H1 (cell line): ENCODE measurements around the gene RHBG. TPM values are rescaled to one million over a fixed set of nuclear protein-coding genes. Genes with fewer than 3 reads are reported as not detected.
A peak's percentile ranks its signal among the peaks of the same experiment; 100 is the strongest.

Experiments
- BRCA1 ChIP-seq: IDR thresholded peaks from 2 replicates; pipeline ENCODE4 v1.6.1; 2012; ENCODE audit warnings: low read depth, low read length, improper control_type of control experiment
- CEBPB ChIP-seq: IDR thresholded peaks from 2 replicates; pipeline ENCODE4 v1.6.1; 2012; ENCODE audit warnings: low read depth, low read length
- CHD1 ChIP-seq: IDR thresholded peaks from 2 replicates; pipeline ENCODE4 v1.6.1; 2012; ENCODE audit warnings: low read depth, low read length, improper control_type of control experiment
- EP300 ChIP-seq, 2 experiments: IDR thresholded peaks; 1 replicate in 1 of 2; 2 replicates in 1 of 2; pipeline ENCODE4 v1.6.1; 2011 to 2012; ENCODE audit warnings: low read depth in 2 of 2, low read length in 2 of 2, mild to moderate bottlenecking in 2 of 2, borderline replicate concordance in 1 of 2, inconsistent platforms in 1 of 2, moderate library complexity in 1 of 2
- FOSL1 ChIP-seq: IDR thresholded peaks from 2 replicates; pipeline ENCODE4 v1.6.1; 2011; ENCODE audit warnings: mild to moderate bottlenecking, low read depth, low read length, moderate library complexity; ENCODE audit not compliant: insufficient read depth
- GABPA ChIP-seq: IDR thresholded peaks from 2 replicates; pipeline ENCODE4 v1.6.1; 2011; ENCODE audit warnings: mild to moderate bottlenecking, low read length, moderate library complexity, borderline replicate concordance; ENCODE audit not compliant: insufficient read depth
- JUN ChIP-seq: IDR thresholded peaks from 2 replicates; pipeline ENCODE4 v1.6.1; 2011; ENCODE audit warnings: low read depth, mild to moderate bottlenecking, improper control_type of control experiment, low read length
- KDM5A ChIP-seq: fragments of 200-600 bp; IDR thresholded peaks from 2 replicates; pipeline ENCODE4 v1.7.1; 2012; ENCODE audit warnings: mild to moderate bottlenecking, low read length, inconsistent platforms, mixed read lengths
- NANOG ChIP-seq: IDR thresholded peaks from 2 replicates; pipeline ENCODE4 v1.6.1; 2011; ENCODE audit warnings: low read length, low read depth, mild to moderate bottlenecking, inconsistent platforms; ENCODE audit not compliant: insufficient read depth, poor library complexity, severe bottlenecking
- PHF8 ChIP-seq: fragments of 200-600 bp; sonication (generic); conservative IDR thresholded peaks from 2 replicates; pipeline ENCODE4 v1.7.1; 2012; ENCODE audit warnings: low read depth, mild to moderate bottlenecking, inconsistent platforms, low read length, moderate library complexity
- POU5F1 ChIP-seq: IDR thresholded peaks from 2 replicates; pipeline ENCODE4 v1.6.1; 2011; ENCODE audit warnings: low read depth, mild to moderate bottlenecking, low read length, moderate library complexity
- RBBP5 ChIP-seq: IDR thresholded peaks from 2 replicates; pipeline ENCODE4 v1.7.1; 2012; ENCODE audit warnings: low read depth, mild to moderate bottlenecking, inconsistent platforms, low read length, moderate library complexity, borderline replicate concordance
- RFX5 ChIP-seq: IDR thresholded peaks from 2 replicates; pipeline ENCODE4 v1.6.1; 2011; ENCODE audit warnings: low read depth, low read length, improper control_type of control experiment, borderline replicate concordance
- SIN3A ChIP-seq, 2 experiments: IDR thresholded peaks in 1 of 2; conservative IDR thresholded peaks in 1 of 2; 2 replicates each; pipeline ENCODE4 v1.6.1; 2011 to 2012; ENCODE audit warnings: low read length in 2 of 2, improper control_type of control experiment in 1 of 2, low read depth in 1 of 2, mild to moderate bottlenecking in 1 of 2
- SIX5 ChIP-seq: IDR thresholded peaks from 2 replicates; pipeline ENCODE4 v1.6.1; 2011; ENCODE audit warnings: mild to moderate bottlenecking, low read depth, low read length
- SP1 ChIP-seq: IDR thresholded peaks from 2 replicates; pipeline ENCODE4 v1.6.1; 2011; ENCODE audit warnings: low read depth, low read length
- SP4 ChIP-seq: IDR thresholded peaks from 2 replicates; pipeline ENCODE4 v1.6.1; 2012; ENCODE audit warnings: low read length, inconsistent platforms
- SUZ12 ChIP-seq: fragments of 200-600 bp; sonication (generic); IDR thresholded peaks from 2 replicates; pipeline ENCODE4 v1.6.1; 2012; ENCODE audit warnings: mild to moderate bottlenecking, inconsistent platforms, low read length, moderate library complexity, mixed read lengths
- TEAD4 ChIP-seq: IDR thresholded peaks from 2 replicates; pipeline ENCODE4 v1.6.1; 2012; ENCODE audit warnings: low read depth, low read length, inconsistent platforms, mixed read lengths
- YY1 ChIP-seq: IDR thresholded peaks from 2 replicates; pipeline ENCODE4 v1.6.1; 2011; ENCODE audit warnings: low read depth, mild to moderate bottlenecking, low read length
- polyA plus RNA-seq, 7 experiments: library from polyadenylated mRNA; depleted of rRNA in 3 of 7; stranded (reverse) in 5 of 7; unstranded in 2 of 7; fragments of >200 nt in 5 of 7; fragments of 200-250 nt in 2 of 7; gene quantifications; 1 replicate in 5 of 7; 2 replicates in 1 of 7; 4 replicates in 1 of 7; pipeline versions ENCODE4 v1.2.1 to v1.2.3, GENCODE V29; 2011 to 2013; ENCODE audit warnings: missing spikeins in 2 of 7, mixed read lengths in 2 of 7
- total RNA-seq: library from RNA; stranded (reverse); fragmentation: NEBNext Ultra II Directional; extraction: Animal tissue kit (Norgen Biotek cat#: 25700); gene quantifications from 2 replicates; pipeline ENCODE4 v1.2.1, GENCODE V29; 2021
- TF ChIP-seq, protein P1 (sequence below), 3 experiments: IDR thresholded peaks; 1 replicate in 2 of 3; 2 replicates in 1 of 3; pipeline versions ENCODE4 v1.5.1 to v1.6.1; 2011; ENCODE audit warnings: low read length in 3 of 3, mild to moderate bottlenecking in 3 of 3, inconsistent platforms in 2 of 3, low read depth in 1 of 3, moderate library complexity in 1 of 3; ENCODE audit not compliant: insufficient read depth in 1 of 3; ENCODE audit errors: control extremely low read depth in 1 of 3

RHBG gene
- total and polyA plus RNA-seq, 2 of the 8 experiments (the other 6 are each of a cell fraction or from before 2014, with no cell fraction given): 2.6 to 2.7 TPM

DNA sequence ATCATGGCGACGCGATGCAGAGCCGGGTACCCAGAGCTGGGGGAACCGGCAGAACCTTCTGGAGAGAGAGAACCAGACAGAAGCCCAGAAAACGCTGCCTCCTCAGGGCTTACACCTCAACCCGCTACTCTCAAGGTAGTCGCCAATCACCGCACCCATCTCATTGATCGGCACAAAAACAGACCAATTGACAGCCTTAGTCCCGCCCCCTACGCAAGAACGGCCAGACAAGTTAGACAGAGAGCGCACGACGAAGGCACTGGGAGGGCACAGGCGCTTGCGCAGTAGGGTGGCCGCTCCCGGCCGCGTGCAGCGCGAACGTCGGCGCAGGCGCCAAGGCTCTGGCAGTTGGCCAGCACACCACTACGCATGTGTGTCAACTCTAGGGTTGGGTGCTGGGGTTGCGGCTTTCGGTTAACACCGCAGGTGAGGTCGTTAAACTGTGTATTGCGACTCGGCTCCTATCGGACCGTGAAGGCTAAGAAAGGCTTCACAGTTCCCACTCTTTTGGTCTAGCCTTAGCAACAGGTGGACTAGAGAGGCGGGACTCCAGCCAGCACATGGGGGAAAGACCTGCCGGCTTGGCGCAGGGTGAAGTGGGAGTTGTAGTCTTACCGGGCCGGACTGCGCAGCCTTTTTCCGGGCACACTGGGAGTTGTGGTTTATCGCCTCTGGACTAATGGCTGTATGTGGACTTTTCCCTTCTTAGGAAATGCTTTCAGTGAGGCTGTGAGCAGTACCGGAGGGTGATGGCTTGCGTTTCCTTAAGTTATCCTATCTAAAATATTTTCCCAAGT lies 30.6 kb upstream of the RHBG start, which contains the start of the genes CCT3 and TSACC (continued):
- TF ChIP-seq TEAD4 (no peak), POU5F1 (no peak), SUZ12 (no peak), KDM5A (no peak), JUN (no peak), FOSL1 (0 out of 2 replicates have a peak, but pooled peaks have one; percentile 18), SP4 (no peak), CHD1 (no peak), EP300 (IDR thresholded peaks at IDR 0.05; ENCODE audit: borderline replicate concordance in 1 of 2, low read depth in 2 of 2, low read length in 2 of 2) (no peak), RFX5 (no peak), PHF8 (peak; percentile 83), SP1 (peak; percentile 99), GABPA (no peak), YY1 (peak; percentile 76), RBBP5 (0 out of 2 replicates have a peak, but pooled peaks have one; percentile 47), CEBPB (0 out of 2 replicates have a peak, but pooled peaks have one; percentile 2), BRCA1 (no peak), NANOG (no peak), SIX5 (peak; percentile 92), SIN3A (conservative IDR thresholded peaks at IDR 0.05 in 1 of 2, IDR thresholded peaks at IDR 0.05 in 1 of 2; ENCODE audit: low read depth in 1 of 2, low read length in 2 of 2) (peak; percentile 93 to 94)
- TF ChIP-seq, protein P1, sequence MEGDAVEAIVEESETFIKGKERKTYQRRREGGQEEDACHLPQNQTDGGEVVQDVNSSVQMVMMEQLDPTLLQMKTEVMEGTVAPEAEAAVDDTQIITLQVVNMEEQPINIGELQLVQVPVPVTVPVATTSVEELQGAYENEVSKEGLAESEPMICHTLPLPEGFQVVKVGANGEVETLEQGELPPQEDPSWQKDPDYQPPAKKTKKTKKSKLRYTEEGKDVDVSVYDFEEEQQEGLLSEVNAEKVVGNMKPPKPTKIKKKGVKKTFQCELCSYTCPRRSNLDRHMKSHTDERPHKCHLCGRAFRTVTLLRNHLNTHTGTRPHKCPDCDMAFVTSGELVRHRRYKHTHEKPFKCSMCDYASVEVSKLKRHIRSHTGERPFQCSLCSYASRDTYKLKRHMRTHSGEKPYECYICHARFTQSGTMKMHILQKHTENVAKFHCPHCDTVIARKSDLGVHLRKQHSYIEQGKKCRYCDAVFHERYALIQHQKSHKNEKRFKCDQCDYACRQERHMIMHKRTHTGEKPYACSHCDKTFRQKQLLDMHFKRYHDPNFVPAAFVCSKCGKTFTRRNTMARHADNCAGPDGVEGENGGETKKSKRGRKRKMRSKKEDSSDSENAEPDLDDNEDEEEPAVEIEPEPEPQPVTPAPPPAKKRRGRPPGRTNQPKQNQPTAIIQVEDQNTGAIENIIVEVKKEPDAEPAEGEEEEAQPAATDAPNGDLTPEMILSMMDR (IDR thresholded peaks at IDR 0.05; ENCODE audit: control extremely low read depth in 1 of 3, insufficient read depth in 1 of 3, low read depth in 1 of 3, low read length in 3 of 3): no peak
